OCI-LY7 (cell line): ENCODE data around the gene KAZALD1. TPM values are rescaled to one million over a fixed set of nuclear protein-coding genes. Genes with fewer than 3 reads are reported as not detected.

Experiments
- BruUV-seq: library from RNA; stranded (reverse); fragments of 400-500 nt; replicated peaks from 2 replicates; lab custom pipeline; 2021; lab: Mats Ljungman, UMichigan
- CTCF ChIA-PET: fragments of 300-600 bp; sonication (Branson Sonifier 250); formaldehyde crosslinking; loops from one replicate; lab custom pipeline; 2022; ENCODE audit warnings: antibody characterized with exemption; ENCODE audit not compliant: unreplicated experiment; lab: Charles Lee
- POLR2A ChIA-PET: fragments of 300-600 bp; sonication (Branson Sonifier 250); formaldehyde crosslinking; loops from one replicate; lab custom pipeline; 2022; ENCODE audit warnings: antibody characterized with exemption; lab: Charles Lee
- DNase-seq: peaks from one replicate; pipeline ENCODE4 v3.0.0-alpha.2; 2015; ENCODE audit warnings: low spot score
- H2AFZ ChIP-seq: fragments of 200-600 bp; sonication (generic), shearing (Covaris generic); 2 replicates; pipeline ENCODE4 v1.6.1; 2014; ENCODE audit warnings: mild to moderate bottlenecking, antibody characterized with exemption, low read length, moderate library complexity
- H3K27ac ChIP-seq: fragments of 200-600 bp; sonication (generic); 2 replicates; pipeline ENCODE4 v1.5.1; 2014; ENCODE audit warnings: mixed run types, low read depth, mild to moderate bottlenecking, moderate library complexity, low read length, inconsistent platforms; ENCODE audit not compliant: poor library complexity, severe bottlenecking
- H3K36me3 ChIP-seq: fragments of 200-600 bp; sonication (generic); 2 replicates; pipeline ENCODE4 v1.6.1; 2014; ENCODE audit warnings: mild to moderate bottlenecking, antibody characterized with exemption, low read length, moderate library complexity, mixed read lengths; ENCODE audit not compliant: insufficient read depth
- H3K4me1 ChIP-seq: fragments of 200-600 bp; sonication (generic); 2 replicates; pipeline ENCODE4 v1.5.1; 2014; ENCODE audit warnings: mild to moderate bottlenecking, low read length; ENCODE audit not compliant: insufficient read depth, poor library complexity, severe bottlenecking
- H3K4me2 ChIP-seq: fragments of 200-600 bp; sonication (generic); 2 replicates; pipeline ENCODE4 v1.6.1; 2014; ENCODE audit warnings: mild to moderate bottlenecking, low read length
- H3K4me3 ChIP-seq: fragments of 200-600 bp; sonication (generic); 2 replicates; pipeline ENCODE4 v1.5.1; 2014; ENCODE audit warnings: mild to moderate bottlenecking, low read depth, low read length; ENCODE audit not compliant: poor library complexity, severe bottlenecking
- H3K79me2 ChIP-seq: fragments of 200-600 bp; sonication (generic); 2 replicates; pipeline ENCODE4 v1.6.1; 2016; ENCODE audit warnings: low read depth, mild to moderate bottlenecking, low read length, moderate library complexity, mixed read lengths; ENCODE audit not compliant: insufficient read depth
- H3K9me2 ChIP-seq: fragments of 200-600 bp; sonication (generic); 2 replicates; pipeline ENCODE4 v1.6.1; 2016; ENCODE audit warnings: mild to moderate bottlenecking, low read length, mixed read lengths; ENCODE audit not compliant: insufficient read depth
- H3K9me3 ChIP-seq: fragments of 200-600 bp; sonication (generic); 2 replicates; pipeline ENCODE4 v1.6.1; 2014; ENCODE audit warnings: mild to moderate bottlenecking, mixed run types, low read length, mixed read lengths
- H4K20me1 ChIP-seq: fragments of 200-600 bp; sonication (generic); 2 replicates; pipeline ENCODE4 v1.6.1; 2014; ENCODE audit warnings: mild to moderate bottlenecking, antibody characterized with exemption, low read length, moderate library complexity, mixed read lengths; ENCODE audit not compliant: insufficient read depth
- EZH2phosphoT487 ChIP-seq: fragments of 200-600 bp; sonication (generic); IDR thresholded peaks from 2 replicates; pipeline ENCODE4 v1.6.1; 2018; ENCODE audit warnings: low read depth, borderline replicate concordance, mild to moderate bottlenecking, mixed run types, antibody characterized with exemption, low read length, moderate library complexity, mixed read lengths
- intact Hi-C: fragments of 100-400 bp; cut with micrococcal nuclease; formaldehyde crosslinking; loops from one replicate; pipeline ENCODE4 v1.10.0; 2022; ENCODE audit not compliant: unreplicated experiment
- total RNA-seq, 2 experiments: library from RNA; depleted of rRNA in 1 of 2; stranded (reverse); fragments of >200 nt in 1 of 2; shearing (Covaris generic) in 1 of 2; gene quantifications; 2 replicates each; pipeline ENCODE4 v1.2.3, GENCODE V29; 2014 to 2022
- TF ChIP-seq, protein P1 (sequence below): fragments of 200-600 bp; sonication (generic); conservative IDR thresholded peaks from 2 replicates; pipeline ENCODE4 v1.5.1; 2014; ENCODE audit warnings: mild to moderate bottlenecking, antibody characterized with exemption, low read length, moderate library complexity, mixed read lengths

Gene KAZALD1
- total RNA-seq, 2 experiments from 2014 or later = 18.8 to 36.4 TPM

GRCh38 chr10:101022967-101023705 lies 38.7 kb upstream of the KAZALD1 start:
- no TSS peak for BruUV-seq
- H2AFZ ChIP-seq = no peak overlapping the region
- TF ChIP-seq, protein P1, sequence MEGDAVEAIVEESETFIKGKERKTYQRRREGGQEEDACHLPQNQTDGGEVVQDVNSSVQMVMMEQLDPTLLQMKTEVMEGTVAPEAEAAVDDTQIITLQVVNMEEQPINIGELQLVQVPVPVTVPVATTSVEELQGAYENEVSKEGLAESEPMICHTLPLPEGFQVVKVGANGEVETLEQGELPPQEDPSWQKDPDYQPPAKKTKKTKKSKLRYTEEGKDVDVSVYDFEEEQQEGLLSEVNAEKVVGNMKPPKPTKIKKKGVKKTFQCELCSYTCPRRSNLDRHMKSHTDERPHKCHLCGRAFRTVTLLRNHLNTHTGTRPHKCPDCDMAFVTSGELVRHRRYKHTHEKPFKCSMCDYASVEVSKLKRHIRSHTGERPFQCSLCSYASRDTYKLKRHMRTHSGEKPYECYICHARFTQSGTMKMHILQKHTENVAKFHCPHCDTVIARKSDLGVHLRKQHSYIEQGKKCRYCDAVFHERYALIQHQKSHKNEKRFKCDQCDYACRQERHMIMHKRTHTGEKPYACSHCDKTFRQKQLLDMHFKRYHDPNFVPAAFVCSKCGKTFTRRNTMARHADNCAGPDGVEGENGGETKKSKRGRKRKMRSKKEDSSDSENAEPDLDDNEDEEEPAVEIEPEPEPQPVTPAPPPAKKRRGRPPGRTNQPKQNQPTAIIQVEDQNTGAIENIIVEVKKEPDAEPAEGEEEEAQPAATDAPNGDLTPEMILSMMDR = no peak
- TF ChIP-seq EZH2phosphoT487 = no peak
- intact Hi-C loops = no loop called here
- no peaks in the 10 kb centered on the region for H3K36me3 ChIP-seq
- no peaks in the 10 kb centered on the region for H3K79me2 ChIP-seq
- no peak for DNase-seq
- CTCF ChIA-PET = no interaction called here
- POLR2A ChIA-PET = no interaction called here
- H3K9me3 ChIP-seq = no peaks in the 10 kb centered on the region
- no peak overlapping the region for H3K4me3 ChIP-seq
- no peaks in the 10 kb centered on the region; the same call in 1 of the 2 replicates for H4K20me1 ChIP-seq
- no peak overlapping the region for H3K27ac ChIP-seq
- peaks cover 7% of the 10 kb centered on the region for H3K4me1 ChIP-seq
- no peak overlapping the region for H3K4me2 ChIP-seq
- H3K9me2 ChIP-seq = no peaks in the 10 kb centered on the region

- no peaks in the 10 kb centered on the region for H3K79me2 ChIP-seq
- H3K4me1 ChIP-seq = no peaks in the 10 kb centered on the region
- no peaks in the 10 kb centered on the region for H3K9me2 ChIP-seq
- no peaks in the 10 kb centered on the region for H3K9me3 ChIP-seq
- no peak overlapping the region for H2AFZ ChIP-seq
- DNase-seq = no peak
- H3K27ac ChIP-seq = no peak overlapping the region
- intact Hi-C loops = no loop called here
- no peak overlapping the region for H3K4me2 ChIP-seq
- ChIA-PET CTCF (interaction anchor here (1.1 kb wide), 1 partner anchor 24 kb away, joined by 6 read pairs; no protein-coding TSS in a partner anchor), POLR2A (interaction anchor here (0.7 to 1.1 kb wide), 3 partner anchors 16 to 733 kb away, joined by 3 to 5 read pairs (median 4); no protein-coding TSS in a partner anchor)
- H4K20me1 ChIP-seq = no peaks in the 10 kb centered on the region; the same call in 1 of the 2 replicates
- BruUV-seq = no TSS peak
- no peaks in the 10 kb centered on the region for H3K36me3 ChIP-seq
- TF ChIP-seq, protein P1 = no peak
- no peak for TF ChIP-seq EZH2phosphoT487
- no peak overlapping the region for H3K4me3 ChIP-seq
Observed at GRCh38 chr10:101027106-101027720, 34.6 kb upstream of the KAZALD1 start.
